Frontal cortex (tissue), 4 donors: ENCODE measurements around the gene SDK1. TPM values are rescaled to one million over a fixed set of nuclear protein-coding genes. Genes with fewer than 3 reads are reported as not detected.

Experiments
- DNase-seq, 2 donors: peaks; one replicate each; pipeline ENCODE4 v3.0.0; 2012; ENCODE audit warnings: low spot score in 2 of 2
- FAIRE-seq: peaks from 2 replicates; lab custom pipeline; 2012; peaks lifted over from hg19 to GRCh38; lab: Jason Lieb, UNC
- total RNA-seq: library from RNA; depleted of rRNA; stranded (reverse); fragments of >200 nt; gene quantifications from one replicate; pipeline ENCODE4 v1.2.3, GENCODE V29; 2014
- donor health status: control.
- donor health status: control.
- donor health status: control.

Gene SDK1
- total RNA-seq, 1 donor from 2014 or later: 33.0 TPM

DNA sequence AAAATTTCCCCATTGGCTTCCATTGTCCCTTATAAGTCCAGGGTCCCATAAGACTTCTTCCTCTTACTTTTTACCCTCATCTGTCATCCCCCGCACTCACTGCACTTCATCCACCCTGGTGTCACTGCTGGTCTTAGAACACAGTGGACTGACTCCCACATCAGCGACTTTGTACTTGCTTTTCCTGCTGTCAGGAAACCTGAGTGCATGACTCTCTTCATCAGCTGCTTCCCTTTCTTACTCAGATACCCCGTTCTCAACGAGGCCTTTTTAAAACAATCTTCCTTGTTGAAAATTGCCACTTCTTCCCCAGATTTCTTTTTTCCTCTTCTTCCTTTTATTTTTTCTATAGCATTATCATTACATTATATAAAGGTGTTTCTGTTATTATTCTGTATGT, 305.4 kb downstream of the SDK1 start:
- no peak for FAIRE-seq

DNA sequence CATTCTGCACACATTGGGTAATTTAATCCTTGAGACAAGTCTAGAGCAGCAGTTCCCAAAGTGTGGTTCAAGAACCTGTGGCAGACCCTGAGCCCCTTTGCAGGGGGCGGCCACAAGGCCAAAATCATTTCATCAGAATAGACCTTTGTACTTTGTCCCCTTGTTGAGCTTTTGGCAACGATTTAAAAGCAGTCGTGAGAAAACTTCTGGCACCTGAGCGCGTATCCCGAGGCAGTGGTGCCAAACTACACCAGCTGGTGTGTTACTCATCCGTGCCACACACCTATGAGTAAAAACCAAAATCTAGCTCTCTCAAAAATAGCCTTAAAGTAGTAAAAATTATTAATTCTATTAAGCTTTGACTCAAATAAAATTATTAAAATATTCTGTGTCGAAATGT, 306.8 kb downstream of the SDK1 start:
- no peak for DNase-seq
- no peak for FAIRE-seq

More for the DNA sequence above, 305.4 kb downstream of the SDK1 start:
- no peak for DNase-seq

DNA sequence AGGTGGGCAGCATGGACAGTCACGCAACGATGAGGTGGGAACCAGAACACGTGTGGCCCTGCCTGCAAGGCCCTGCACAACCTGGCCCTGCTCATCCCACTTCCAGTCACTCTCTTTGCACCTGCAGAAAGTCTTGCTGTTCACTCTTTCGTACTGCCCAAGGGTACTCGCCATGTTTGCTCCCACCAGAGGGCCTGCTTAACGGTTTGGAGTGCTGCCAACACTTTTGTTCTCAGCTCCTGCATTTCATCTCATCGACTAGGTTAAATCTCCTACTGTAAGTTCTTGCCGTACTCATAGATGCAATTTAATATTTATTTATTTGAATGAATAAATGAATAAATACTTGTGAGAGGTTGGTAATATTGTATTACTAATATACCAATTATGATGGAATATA, 315.3 kb downstream of the SDK1 start:
- no peak for FAIRE-seq

GRCh38 chr7:3630081-3630480, 329.0 kb downstream of the SDK1 start:
- FAIRE-seq (no peak), DNase-seq (no peak)

More for the DNA sequence above, 315.3 kb downstream of the SDK1 start:
- no peak for DNase-seq

DNA sequence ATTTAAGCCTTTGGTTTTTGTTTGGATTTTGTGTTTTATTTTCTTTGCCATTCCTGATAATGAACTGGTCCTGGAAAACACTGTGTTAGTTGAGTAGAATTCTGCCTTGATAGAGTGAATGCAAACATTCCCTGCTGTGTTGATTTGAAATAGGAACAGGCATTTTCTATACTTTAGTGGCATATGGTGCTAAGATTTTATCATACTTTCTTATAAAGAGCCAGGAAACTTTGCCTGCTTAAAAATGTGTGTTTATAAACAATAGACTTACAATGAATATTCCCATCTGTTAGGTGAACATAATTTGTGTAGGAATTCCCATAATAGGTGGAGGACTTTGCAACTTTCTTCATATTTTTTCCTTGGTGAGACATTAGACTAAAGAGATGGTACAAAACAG, 333.3 kb downstream of the SDK1 start:
- no peak for FAIRE-seq
- DNase-seq: no peak

DNA sequence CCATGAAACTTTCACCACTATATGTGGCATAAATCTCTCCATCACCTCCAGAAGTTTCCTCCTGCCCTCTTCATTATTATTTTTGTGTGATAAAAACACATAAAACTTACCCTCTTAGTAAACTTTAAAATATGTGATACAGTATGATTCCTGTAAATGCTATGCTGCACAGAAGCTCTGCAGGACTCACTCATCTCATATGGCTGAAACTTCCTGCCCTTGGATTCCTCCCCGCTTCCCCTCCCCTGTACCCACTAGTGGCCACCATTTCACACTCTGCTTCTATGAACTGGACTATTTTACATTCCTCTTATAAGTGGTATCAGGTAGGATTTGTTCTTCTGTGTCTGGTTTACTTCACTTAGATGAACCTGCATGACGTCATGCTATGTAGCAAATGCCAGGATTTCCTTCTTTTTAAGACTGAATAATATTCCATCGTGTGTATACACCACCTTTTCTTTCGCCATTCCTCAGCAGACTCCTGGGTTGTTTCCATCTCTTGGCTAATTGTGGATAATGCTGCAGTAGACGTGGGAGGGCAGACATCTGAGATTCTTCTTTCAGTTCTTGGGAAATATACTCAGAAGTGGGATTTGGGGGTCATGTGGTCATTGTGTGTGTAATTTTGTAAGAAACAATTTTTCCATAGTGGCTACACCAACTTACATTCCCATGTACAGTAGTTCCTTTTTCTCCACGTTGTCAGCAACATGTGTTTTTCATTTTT, 335.2 kb downstream of the SDK1 start:
- no peak for FAIRE-seq
- DNase-seq: no peak

- DNase-seq (no peak), FAIRE-seq (no peak)
These were observed 338.2 kb downstream of the SDK1 start for GRCh38 chr7:3639253-3639652.

GRCh38 chr7:3641582-3641981, 340.5 kb downstream of the SDK1 start:
- no peak for FAIRE-seq
- DNase-seq: no peak

GRCh38 chr7:3643091-3643490, 342.0 kb downstream of the SDK1 start:
- FAIRE-seq (no peak), DNase-seq (no peak)

GRCh38 chr7:3648276-3648675, 347.2 kb downstream of the SDK1 start:
- DNase-seq (no peak), FAIRE-seq (no peak)

- FAIRE-seq (no peak), DNase-seq (no peak)
These were observed 348.2 kb downstream of the SDK1 start for GRCh38 chr7:3649250-3649649.

DNA sequence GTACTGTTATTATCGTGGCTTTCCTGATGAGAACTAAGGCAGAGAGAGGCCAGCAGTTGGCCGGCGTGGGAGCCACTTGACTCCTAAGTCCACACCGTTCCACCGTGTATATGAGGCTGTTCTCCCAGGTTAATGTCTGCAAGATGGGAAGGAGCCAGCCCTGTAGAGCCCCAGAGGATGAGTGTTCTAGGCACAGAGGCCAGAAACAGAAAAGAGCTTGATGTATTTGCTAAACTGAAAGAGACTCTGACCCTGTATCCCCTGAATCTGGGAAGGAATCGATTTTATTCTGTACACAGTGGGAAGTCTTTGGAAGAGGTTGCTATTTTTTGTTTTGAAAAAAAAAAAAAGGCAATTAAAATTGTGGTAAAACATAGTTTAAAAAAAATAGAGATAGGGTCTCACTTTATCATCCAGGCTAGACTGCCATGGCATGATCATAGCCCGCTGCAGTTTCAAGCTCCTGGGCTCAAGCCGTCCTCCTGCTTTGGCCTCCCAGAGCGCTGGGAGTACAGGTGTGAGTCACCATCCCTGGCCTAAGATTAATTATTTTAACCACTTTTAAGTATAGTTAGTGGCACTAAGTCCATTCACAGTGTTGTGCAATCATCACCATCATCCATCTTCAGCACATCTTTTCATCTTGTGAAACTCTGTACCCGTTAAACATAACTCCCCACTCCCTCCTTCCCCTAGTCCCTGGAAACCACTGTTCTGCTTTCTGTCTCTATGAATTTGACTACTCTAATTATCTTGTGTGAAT, 348.8 kb downstream of the SDK1 start:
- DNase-seq (no peak), FAIRE-seq (no peak)

GRCh38 chr7:3650844-3651243, 349.8 kb downstream of the SDK1 start:
- no peak for FAIRE-seq
- no peak for DNase-seq

- DNase-seq (no peak), FAIRE-seq (no peak)
These were observed 354.6 kb downstream of the SDK1 start for GRCh38 chr7:3655635-3656034.

DNA sequence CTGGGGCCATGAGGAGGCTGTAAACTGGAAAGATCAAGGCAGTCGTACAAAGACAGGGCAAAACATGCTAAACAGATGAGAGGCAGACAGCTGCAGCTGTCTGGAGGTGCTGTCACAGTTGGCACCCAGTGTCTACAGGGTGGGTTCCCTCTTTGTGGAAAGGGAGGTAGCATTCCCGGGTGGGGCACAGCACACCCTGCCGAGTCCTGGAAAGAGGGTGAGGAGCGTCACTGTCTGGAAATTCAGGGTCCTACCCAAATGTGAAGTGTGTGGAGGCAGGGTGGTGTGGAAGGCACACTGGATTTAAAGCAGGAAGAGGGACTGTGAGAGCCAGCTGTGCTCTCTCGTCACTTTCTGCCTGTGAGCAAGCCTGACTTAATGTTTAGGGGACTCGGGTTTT, 356.2 kb downstream of the SDK1 start:
- FAIRE-seq: no peak
- DNase-seq: no peak

- DNase-seq: no peak
- no peak for FAIRE-seq
These were observed 367.7 kb downstream of the SDK1 start for GRCh38 chr7:3668743-3669142.

GRCh38 chr7:3670898-3671297, 369.8 kb downstream of the SDK1 start:
- FAIRE-seq (no peak), DNase-seq (no peak)

- DNase-seq: no peak
- FAIRE-seq: peak; percentile 40
These were observed 372.5 kb downstream of the SDK1 start for GRCh38 chr7:3673524-3673923.

GRCh38 chr7:3678314-3678810, 377.3 kb downstream of the SDK1 start:
- no peak for DNase-seq
- no peak for FAIRE-seq

DNA sequence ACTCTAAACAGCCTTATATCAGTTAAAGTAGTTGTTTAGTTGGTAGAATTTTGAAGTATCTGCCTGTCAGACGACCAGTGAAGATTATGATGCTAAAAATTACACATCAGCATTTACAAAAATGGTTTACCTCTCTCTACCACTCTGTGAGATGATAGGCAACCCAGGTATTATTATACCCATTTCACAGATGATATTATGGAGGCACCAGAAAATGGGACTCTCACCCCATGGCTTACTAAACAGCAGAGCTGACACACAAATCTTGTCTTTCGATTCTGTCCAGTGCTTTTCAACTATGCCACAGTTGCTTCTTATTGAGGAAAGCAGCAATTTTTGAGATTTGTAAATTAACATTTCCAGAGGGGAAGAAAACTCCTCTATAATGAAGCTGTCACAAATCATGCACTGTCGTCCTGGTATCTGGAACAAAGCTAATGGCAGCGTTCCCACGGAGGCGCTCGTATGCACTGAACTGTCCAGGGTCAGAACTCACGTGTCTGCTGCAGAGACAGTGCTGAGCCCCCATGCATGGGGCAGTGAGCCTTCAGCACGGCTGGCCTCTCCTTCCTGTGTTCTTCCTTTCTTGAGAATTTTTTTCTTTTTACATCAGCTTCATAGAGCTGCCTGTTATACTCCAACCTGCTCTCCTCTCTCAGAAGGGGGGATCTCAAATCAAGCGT, 381.1 kb downstream of the SDK1 start:
- FAIRE-seq: no peak
- DNase-seq: no peak
